Subcutaneous abdominal adipose tissue (tissue), 5 donors: ENCODE measurements around the gene ABLIM2.

Experiments
- H3K27ac ChIP-seq: one replicate; pipeline ENCODE4 v1.7.0; 2013; ENCODE audit warnings: low read depth, mild to moderate bottlenecking, inconsistent platforms, low read length, moderate library complexity
- H3K27me3 ChIP-seq, 5 donors: one replicate each; pipeline ENCODE4 v1.7.0; 2013; ENCODE audit warnings: low read length in 5 of 5, inconsistent platforms in 1 of 5; ENCODE audit not compliant: control insufficient read depth in 5 of 5, insufficient read depth in 4 of 5
- H3K36me3 ChIP-seq, 5 donors: one replicate each; pipeline ENCODE4 v1.7.0; 2013; ENCODE audit warnings: low read length in 5 of 5; ENCODE audit not compliant: control insufficient read depth in 5 of 5, insufficient read depth in 5 of 5
- H3K4me1 ChIP-seq, 5 donors: one replicate each; pipeline ENCODE4 v1.7.0; 2013; ENCODE audit warnings: low read length in 5 of 5, mild to moderate bottlenecking in 3 of 5, moderate library complexity in 1 of 5; ENCODE audit not compliant: control insufficient read depth in 5 of 5, insufficient read depth in 5 of 5
- H3K4me3 ChIP-seq, 5 donors: one replicate each; pipeline ENCODE4 v1.7.0; 2013; ENCODE audit warnings: low read length in 5 of 5, low read depth in 1 of 5
- H3K9ac ChIP-seq, 5 donors: one replicate each; pipeline ENCODE4 v1.7.0; 2013; ENCODE audit warnings: low read length in 5 of 5, mild to moderate bottlenecking in 4 of 5, moderate library complexity in 3 of 5
- H3K9me3 ChIP-seq, 5 donors: one replicate each; pipeline ENCODE4 v1.7.0; 2013; ENCODE audit warnings: low read length in 5 of 5; ENCODE audit not compliant: control insufficient read depth in 5 of 5
- donor health status: healthy.
- donor health status: healthy.
- donor health status: healthy.
- donor health status: healthy.
- donor health status: healthy.

The ABLIM2 gene

DNA sequence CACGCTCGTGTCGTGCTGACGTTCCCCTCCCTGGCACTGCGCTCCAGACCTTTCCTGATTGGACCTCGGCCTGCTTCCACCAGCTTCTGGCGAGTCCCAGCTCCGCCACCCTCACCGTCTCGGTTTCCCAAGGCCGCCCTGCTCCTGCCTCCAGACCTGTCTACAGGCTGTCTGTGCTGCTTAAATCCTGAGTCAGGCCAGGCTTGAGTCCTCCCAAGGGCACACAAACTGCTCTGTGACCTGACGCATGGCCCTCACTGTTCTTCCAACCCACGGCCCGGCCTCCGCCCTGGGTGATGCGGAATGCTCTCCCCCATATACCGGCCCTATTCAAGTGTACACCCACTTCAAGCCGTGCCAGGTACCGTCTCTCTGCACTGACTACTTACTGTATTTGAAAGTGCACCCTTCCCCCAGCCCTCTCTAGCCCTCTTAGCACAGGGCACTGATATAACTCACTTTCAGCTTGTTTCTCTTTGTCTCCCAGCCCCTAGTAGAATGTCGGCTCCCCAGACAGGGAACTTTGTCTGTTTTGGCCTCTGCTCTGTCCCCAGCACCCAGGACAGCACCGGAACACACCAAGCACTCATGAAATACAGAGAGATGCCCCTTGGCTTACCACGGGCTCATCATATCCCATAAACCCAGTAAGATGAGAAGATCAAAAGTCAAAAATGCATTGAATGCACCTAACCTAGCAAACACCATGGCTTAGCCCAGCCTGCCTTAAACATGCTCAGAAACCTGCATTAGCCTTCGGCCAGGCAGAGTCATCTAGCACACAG is 155.9 kb downstream of the ABLIM2 start:
- Histone ChIP-seq H3K36me3 (peaks cover 0 to 18% (median 5%) of the 10 kb centered on the region in 5 donors), H3K4me3 (no peak overlapping the region), H3K27me3 (peaks cover 0 to 2% (median 0%) of the 10 kb centered on the region in 5 donors), H3K9me3 (no peaks in the 10 kb centered on the region), H3K9ac (no peak overlapping the region), H3K4me1 (no peaks in the 10 kb centered on the region), H3K27ac (no peak overlapping the region)

DNA sequence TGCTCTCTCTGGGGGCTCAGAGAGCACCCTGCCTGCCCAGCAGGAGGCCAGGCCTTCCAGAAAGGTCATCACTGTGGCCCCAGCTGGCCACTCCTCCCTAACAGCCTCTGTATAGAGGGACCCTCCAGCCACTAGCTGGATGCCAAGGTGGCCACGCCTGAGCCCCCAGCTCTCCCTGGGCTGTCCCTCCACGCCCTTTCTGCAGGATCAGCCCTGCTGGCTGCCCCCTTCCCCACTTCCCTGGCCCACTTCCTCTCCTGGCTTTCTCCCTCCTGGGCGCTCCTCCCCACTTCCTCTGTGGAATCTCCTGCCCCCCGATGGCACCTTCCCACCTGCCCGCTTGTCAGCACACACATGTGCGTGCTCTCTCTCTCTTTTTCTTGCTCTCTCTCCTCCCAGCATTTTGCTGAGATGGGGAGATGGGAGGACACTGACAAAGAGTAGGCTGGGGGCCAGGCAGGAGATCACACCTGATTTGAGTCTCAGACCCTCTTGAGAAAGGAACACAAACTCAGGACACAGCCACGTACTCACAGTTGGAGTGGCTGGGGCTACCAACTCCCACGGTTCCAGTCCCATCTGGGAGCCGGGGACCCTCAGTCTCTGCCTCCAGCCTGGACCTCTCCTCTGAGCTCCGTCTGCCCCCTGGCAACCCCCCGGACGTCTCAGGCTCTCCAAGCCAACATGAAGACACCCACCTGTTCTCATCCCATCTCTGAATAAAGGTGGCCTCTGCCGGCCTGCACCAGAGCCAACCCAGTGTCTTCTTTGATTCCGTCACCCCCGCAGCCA is 156.9 kb downstream of the ABLIM2 start:
- H3K36me3 ChIP-seq: peaks cover 0 to 11% (median 5%) of the 10 kb centered on the region in 5 donors
- H3K27ac ChIP-seq: no peak overlapping the region
- no peak overlapping the region for H3K9ac ChIP-seq
- no peaks in the 10 kb centered on the region for H3K4me1 ChIP-seq
- H3K4me3 ChIP-seq: no peak overlapping the region
- H3K27me3 ChIP-seq: peaks cover 0 to 2% (median 0%) of the 10 kb centered on the region in 5 donors
- H3K9me3 ChIP-seq: no peaks in the 10 kb centered on the region

DNA sequence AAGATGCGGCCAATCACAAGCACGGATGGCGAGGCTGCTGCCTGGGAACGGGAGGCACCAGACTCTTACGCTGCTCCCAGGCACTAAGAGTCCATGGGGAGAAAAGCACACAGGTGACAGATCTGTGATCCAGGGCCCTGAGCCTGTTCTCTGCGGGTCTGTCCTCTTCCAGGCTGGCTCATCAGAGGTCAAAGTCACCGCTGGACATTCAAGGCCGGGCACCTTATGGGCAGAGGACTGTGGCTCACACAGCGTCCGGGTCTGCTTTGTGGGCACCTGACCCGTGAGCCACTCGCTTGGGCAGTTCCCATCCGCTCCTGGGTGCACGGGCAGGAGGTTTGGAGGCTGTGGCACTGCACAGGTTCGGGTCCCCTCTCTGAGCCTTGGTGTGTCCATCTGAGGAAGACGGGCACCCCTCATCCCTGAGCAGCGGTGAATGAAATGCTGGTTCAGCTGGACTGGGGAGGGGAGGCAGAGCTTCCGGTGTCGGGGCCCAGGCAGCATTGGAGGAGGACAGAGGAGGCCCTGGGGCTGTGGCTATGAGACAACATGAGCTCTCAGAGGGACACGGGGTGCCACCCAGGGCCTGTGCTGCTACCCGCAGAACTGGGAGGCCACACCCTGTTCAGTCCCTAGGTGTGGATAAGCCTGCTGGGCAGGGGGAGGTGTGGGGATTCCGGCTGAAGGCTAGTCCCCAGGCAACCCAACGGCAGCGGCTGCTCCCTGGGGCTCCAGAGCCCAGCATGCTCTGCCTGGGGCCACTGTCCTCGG is 157.7 kb downstream of the ABLIM2 start:
- Histone ChIP-seq H3K9me3 (no peaks in the 10 kb centered on the region), H3K27me3 (peaks cover 0 to 2% (median 0%) of the 10 kb centered on the region in 5 donors), H3K4me1 (no peaks in the 10 kb centered on the region), H3K9ac (no peak overlapping the region), H3K27ac (no peak overlapping the region), H3K36me3 (peaks cover 0 to 7% (median 4%) of the 10 kb centered on the region in 5 donors), H3K4me3 (no peak overlapping the region)

DNA sequence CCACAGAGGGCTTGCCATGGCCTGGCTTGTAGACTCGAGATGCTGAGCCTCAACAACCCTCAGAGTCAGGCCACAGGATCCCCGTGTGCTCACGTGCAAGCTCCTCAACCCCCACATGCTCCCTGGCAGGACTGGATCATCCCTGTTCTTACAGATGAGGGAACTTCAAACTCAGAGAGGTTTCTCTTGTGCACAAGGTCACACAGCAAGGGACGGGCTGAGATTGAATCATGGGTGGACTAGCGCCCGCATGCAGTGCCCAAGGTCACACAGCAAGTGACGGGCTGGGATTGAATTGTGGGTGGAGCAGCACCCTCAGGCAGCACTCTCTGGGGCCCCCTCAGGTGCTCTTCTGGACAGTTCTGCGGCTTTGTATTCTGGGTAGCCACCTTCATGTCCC is 158.4 kb downstream of the ABLIM2 start:
- Histone ChIP-seq H3K9ac (no peak overlapping the region), H3K9me3 (no peaks in the 10 kb centered on the region), H3K27ac (no peak overlapping the region), H3K27me3 (peaks cover 0 to 2% (median 0%) of the 10 kb centered on the region in 5 donors), H3K36me3 (peaks cover 0 to 5% (median 4%) of the 10 kb centered on the region in 5 donors), H3K4me3 (no peak overlapping the region), H3K4me1 (no peaks in the 10 kb centered on the region)

DNA sequence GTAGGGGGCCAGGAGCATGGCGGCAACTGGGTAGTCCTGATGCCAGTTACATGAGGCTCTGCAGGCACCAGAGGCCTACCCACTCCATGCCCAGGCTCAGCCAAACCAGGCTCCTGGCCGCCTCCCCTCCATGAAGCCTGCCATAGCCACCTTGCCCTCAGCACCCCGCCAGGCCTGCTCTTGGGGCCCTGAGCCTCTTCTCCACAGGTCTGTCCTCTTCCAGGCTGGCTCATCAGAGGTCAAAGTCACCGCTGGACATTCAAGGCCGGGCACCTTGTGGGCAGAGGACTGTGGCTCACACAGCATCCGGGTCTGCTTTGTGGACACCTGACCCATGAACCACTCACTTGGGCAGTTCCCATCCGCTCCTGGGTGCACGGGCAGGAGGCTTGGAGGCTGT is 158.9 kb downstream of the ABLIM2 start:
- Histone ChIP-seq H3K36me3 (peaks cover 0 to under 1% (median 0%) of the 10 kb centered on the region in 5 donors), H3K4me3 (no peak overlapping the region), H3K27me3 (peaks cover 0 to 2% (median 0%) of the 10 kb centered on the region in 5 donors), H3K27ac (no peak overlapping the region), H3K9me3 (no peaks in the 10 kb centered on the region), H3K9ac (no peak overlapping the region), H3K4me1 (no peaks in the 10 kb centered on the region)

DNA sequence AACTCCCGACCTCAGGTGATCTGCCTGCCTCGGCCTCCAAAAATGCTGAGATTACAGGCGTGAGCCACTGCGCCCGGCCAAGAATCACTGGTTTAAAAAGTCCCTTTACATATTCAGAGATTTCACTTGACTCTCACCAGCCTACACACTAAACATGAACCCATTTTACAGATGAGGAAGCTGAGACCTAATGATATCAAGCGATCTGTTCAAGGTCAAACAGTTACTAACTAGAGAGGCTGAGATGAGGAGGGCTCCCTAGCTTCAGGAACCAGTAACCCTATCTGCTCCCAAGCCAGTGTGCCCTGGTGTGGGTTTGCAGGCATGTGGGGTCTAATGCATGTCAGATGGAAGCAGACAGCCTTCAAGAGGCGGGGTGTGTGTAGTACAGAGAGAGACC is 159.3 kb downstream of the ABLIM2 start:
- no peak overlapping the region for H3K27ac ChIP-seq
- no peaks in the 10 kb centered on the region for H3K9me3 ChIP-seq
- no peak overlapping the region for H3K4me3 ChIP-seq
- no peaks in the 10 kb centered on the region for H3K36me3 ChIP-seq
- no peaks in the 10 kb centered on the region for H3K4me1 ChIP-seq
- H3K27me3 ChIP-seq: peaks cover 0 to 2% (median 0%) of the 10 kb centered on the region in 5 donors
- no peak overlapping the region for H3K9ac ChIP-seq

DNA sequence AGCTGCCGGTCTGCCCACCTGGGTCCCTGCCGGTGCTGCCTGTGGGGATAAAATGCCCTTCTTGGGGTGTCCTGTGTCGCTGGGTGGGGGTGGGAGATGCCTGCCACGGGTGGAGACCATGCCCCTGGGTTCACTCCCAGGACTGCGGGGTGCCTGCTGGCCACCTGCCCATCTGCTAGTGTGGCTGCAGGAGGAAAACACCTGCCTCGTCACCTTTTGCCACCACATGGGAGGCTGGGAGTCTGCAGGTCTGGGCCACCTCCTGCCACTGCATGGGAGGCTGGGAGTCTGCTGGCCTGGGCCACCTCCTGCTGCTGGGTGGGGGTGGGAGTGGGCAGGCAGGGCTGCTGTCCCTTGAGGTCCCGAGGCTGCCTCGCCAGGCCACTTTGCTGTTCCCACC is 160.2 kb downstream of the ABLIM2 start:
- no peak overlapping the region for H3K27ac ChIP-seq
- no peak overlapping the region for H3K4me3 ChIP-seq
- no peaks in the 10 kb centered on the region for H3K27me3 ChIP-seq
- H3K9me3 ChIP-seq: no peaks in the 10 kb centered on the region
- H3K36me3 ChIP-seq: no peaks in the 10 kb centered on the region
- no peak overlapping the region for H3K9ac ChIP-seq
- no peaks in the 10 kb centered on the region for H3K4me1 ChIP-seq

DNA sequence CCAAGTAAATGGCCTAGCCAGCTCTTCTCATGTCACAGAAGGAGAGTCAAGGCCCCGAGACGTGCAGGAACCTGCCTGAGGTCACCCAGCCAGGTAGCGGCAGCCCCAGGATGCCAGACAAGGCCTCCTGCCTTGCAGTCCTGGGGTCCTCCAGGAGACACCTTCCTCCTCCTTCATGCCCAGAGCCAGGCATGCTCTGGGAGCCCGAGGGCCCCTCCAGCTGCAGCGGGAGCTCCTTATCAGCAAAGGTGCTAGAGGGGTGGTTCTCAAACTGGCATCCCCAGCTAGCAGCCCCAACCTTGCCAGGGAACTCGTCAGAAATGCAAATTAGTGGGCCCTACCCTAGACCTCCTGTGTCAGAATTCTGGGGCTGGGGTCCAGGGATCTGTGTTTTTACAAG is 162.7 kb downstream of the ABLIM2 start:
- Histone ChIP-seq H3K4me1 (no peaks in the 10 kb centered on the region), H3K4me3 (no peak overlapping the region), H3K27me3 (no peaks in the 10 kb centered on the region), H3K9ac (no peak overlapping the region), H3K27ac (no peak overlapping the region), H3K36me3 (no peaks in the 10 kb centered on the region), H3K9me3 (no peaks in the 10 kb centered on the region)

DNA sequence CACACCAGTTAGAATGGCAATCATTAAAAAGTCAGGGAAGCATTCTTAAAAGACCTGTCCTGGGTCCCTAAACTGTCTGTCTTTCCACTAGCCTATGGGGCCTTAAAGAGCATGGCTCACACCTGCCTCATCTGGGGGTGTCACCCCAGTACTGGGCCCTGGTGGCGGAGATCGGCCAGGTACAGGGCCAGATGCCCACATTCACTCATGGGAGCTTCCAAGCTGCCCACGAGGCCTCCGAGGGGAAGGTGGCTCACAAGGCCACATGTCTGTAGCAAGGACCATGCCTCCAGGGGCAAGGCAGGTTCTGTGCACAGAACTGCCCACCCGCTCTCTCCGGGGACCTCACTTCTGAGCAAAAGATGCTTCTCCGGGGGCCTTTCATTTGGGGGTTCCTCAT is 163.5 kb downstream of the ABLIM2 start:
- Histone ChIP-seq H3K4me3 (no peak overlapping the region), H3K4me1 (no peaks in the 10 kb centered on the region), H3K36me3 (no peaks in the 10 kb centered on the region), H3K9me3 (no peaks in the 10 kb centered on the region), H3K27me3 (no peaks in the 10 kb centered on the region), H3K27ac (no peak overlapping the region), H3K9ac (no peak overlapping the region)
